Upper lobe of left lung (tissue), 6 donors: ENCODE results near the gene IGF2BP3. TPM values are rescaled to one million over a fixed set of nuclear protein-coding genes. Genes with fewer than 3 reads are reported as not detected.

Experiments used
- ATAC-seq, 2 donors: fragments of 200-7000 bp; cut with Tn5 transposase; one replicate each; pipeline ENCODE4 v1.9.1; 2022; ENCODE audit warnings: mild to moderate bottlenecking in 2 of 2, moderate library complexity in 2 of 2; ENCODE audit not compliant: low FRiP score in 2 of 2
- DNase-seq, 2 donors: peaks; one replicate each; pipeline ENCODE4 v3.0.0-alpha.2; 2019 to 2020
- H3K27ac ChIP-seq, 4 donors: fragments of 200-600 bp; sonication (generic); one replicate each; pipeline ENCODE4 v1.5.1; 2016 to 2019
- H3K27me3 ChIP-seq, 4 donors: fragments of 200-600 bp; sonication (generic); one replicate each; pipeline ENCODE4 v1.5.1; 2017 to 2019
- H3K36me3 ChIP-seq, 4 donors: fragments of 200-600 bp; sonication (generic); one replicate each; pipeline ENCODE4 v1.5.1; 2016 to 2019
- H3K4me1 ChIP-seq, 4 donors: fragments of 200-600 bp; sonication (generic); one replicate each; pipeline ENCODE4 v1.5.1; 2018 to 2019
- H3K4me3 ChIP-seq, 4 donors: fragments of 200-600 bp; sonication (generic); one replicate each; pipeline ENCODE4 v1.5.1; 2017 to 2019; ENCODE audit warnings: mild to moderate bottlenecking in 2 of 4, moderate library complexity in 1 of 4
- H3K9me3 ChIP-seq, 4 donors: fragments of 200-600 bp; sonication (generic); one replicate each; pipeline ENCODE4 v1.5.1; 2018 to 2019
- EP300 ChIP-seq, 4 donors: sonication (generic); formaldehyde crosslinking; IDR thresholded peaks; one replicate each; pipeline ENCODE4 v1.5.1; 2017; ENCODE audit warnings: antibody characterized with exemption in 4 of 4, control low read depth in 2 of 4
- POLR2A ChIP-seq, 4 donors: fragments of 450-650 bp; IDR thresholded peaks; one replicate each; pipeline ENCODE4 v1.5.1; 2016 to 2017; ENCODE audit warnings: antibody characterized with exemption in 4 of 4, mild to moderate bottlenecking in 2 of 4
- POLR2AphosphoS5 ChIP-seq, 2 donors: sonication (generic); formaldehyde crosslinking; IDR thresholded peaks; one replicate each; pipeline ENCODE4 v1.5.1; 2017; ENCODE audit warnings: antibody characterized with exemption in 2 of 2
- WGBS, 2 donors: methylation state at CpG; one replicate each; pipeline ENCODE4 v1.1.5; 2017 to 2018; 5-methylcytosine and 5-hydroxymethylcytosine counted together
- total RNA-seq, 6 donors: library from RNA; depleted of rRNA in 4 of 6; stranded (reverse); fragments of >200 nt in 4 of 6; gene quantifications; one replicate each; pipeline versions ENCODE4 v1.1.0 to v1.2.1, GENCODE V29; 2016 to 2021
- TF ChIP-seq, protein P1 (sequence below), 6 experiments: fragments of 450-650 bp in 4 of 6; fragments of 200-600 bp in 2 of 6; sonication (generic) in 2 of 6; IDR thresholded peaks; one replicate each; pipeline ENCODE4 v1.5.1; 2016 to 2019; ENCODE audit warnings: antibody characterized with exemption in 6 of 6
- donor health status: DM: no; HTN: no; CAD: no; lungs with moderate emphysema.
- donor health status: DM: no; HTN: yes; CAD: no; lungs with severe emphysema.

Gene IGF2BP3
- total RNA-seq, 6 donors from 2014 or later = 0.91 to 1.5 (median 1.1) TPM; not detected in 2

GRCh38 chr7:23356726-23357125 lies 113.6 kb downstream of the IGF2BP3 start:
- Histone ChIP-seq H3K4me3 (no peak overlapping the region), H3K27me3 (no peaks in the 10 kb centered on the region), H3K36me3 (no peaks in the 10 kb centered on the region), H3K27ac (no peak overlapping the region), H3K4me1 (peaks cover 0 to 10% (median 6%) of the 10 kb centered on the region in 4 donors), H3K9me3 (no peaks in the 10 kb centered on the region)
- no peak for DNase-seq
- TF ChIP-seq EP300 (IDR thresholded peaks at IDR 0.05) (no peak), POLR2A (IDR thresholded peaks at IDR 0.05) (no peak), POLR2AphosphoS5 (IDR thresholded peaks at IDR 0.05) (no peak)
- TF ChIP-seq, protein P1, sequence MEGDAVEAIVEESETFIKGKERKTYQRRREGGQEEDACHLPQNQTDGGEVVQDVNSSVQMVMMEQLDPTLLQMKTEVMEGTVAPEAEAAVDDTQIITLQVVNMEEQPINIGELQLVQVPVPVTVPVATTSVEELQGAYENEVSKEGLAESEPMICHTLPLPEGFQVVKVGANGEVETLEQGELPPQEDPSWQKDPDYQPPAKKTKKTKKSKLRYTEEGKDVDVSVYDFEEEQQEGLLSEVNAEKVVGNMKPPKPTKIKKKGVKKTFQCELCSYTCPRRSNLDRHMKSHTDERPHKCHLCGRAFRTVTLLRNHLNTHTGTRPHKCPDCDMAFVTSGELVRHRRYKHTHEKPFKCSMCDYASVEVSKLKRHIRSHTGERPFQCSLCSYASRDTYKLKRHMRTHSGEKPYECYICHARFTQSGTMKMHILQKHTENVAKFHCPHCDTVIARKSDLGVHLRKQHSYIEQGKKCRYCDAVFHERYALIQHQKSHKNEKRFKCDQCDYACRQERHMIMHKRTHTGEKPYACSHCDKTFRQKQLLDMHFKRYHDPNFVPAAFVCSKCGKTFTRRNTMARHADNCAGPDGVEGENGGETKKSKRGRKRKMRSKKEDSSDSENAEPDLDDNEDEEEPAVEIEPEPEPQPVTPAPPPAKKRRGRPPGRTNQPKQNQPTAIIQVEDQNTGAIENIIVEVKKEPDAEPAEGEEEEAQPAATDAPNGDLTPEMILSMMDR (IDR thresholded peaks at IDR 0.05) = no peak
- WGBS, 2 donors = 48 to 61% methylated on average over 3 of the region's 3 CpGs
- ATAC-seq = no peak

- DNase-seq (no peak), ATAC-seq (no peak)
- Histone ChIP-seq H3K4me1 (peaks cover 0 to 10% (median 6%) of the 10 kb centered on the region in 4 donors), H3K27me3 (no peaks in the 10 kb centered on the region), H3K4me3 (no peak overlapping the region), H3K36me3 (no peaks in the 10 kb centered on the region), H3K9me3 (no peaks in the 10 kb centered on the region), H3K27ac (no peak overlapping the region)
- 82 to 98% methylated on average over 2 to 3 of the region's 3 CpGs for WGBS, 2 donors
- no peak for TF ChIP-seq EP300 (IDR thresholded peaks at IDR 0.05)
- TF ChIP-seq, protein P1 (IDR thresholded peaks at IDR 0.05) = no peak
- TF ChIP-seq POLR2A (IDR thresholded peaks at IDR 0.05) = no peak
- no peak for TF ChIP-seq POLR2AphosphoS5 (IDR thresholded peaks at IDR 0.05)
Observed at GRCh38 chr7:23356168-23356567, 114.1 kb downstream of the IGF2BP3 start.

- Histone ChIP-seq H3K9me3 (no peaks in the 10 kb centered on the region), H3K36me3 (no peaks in the 10 kb centered on the region), H3K27ac (no peak overlapping the region), H3K27me3 (no peaks in the 10 kb centered on the region), H3K4me1 (peaks cover 0 to 10% (median 8%) of the 10 kb centered on the region in 4 donors), H3K4me3 (no peak overlapping the region)
- WGBS, 2 donors = 85 to 86% methylated on average over 5 of the region's 5 CpGs
- DNase-seq (no peak), ATAC-seq (no peak)
- TF ChIP-seq, protein P1 (IDR thresholded peaks at IDR 0.05) = no peak
- TF ChIP-seq POLR2AphosphoS5 (IDR thresholded peaks at IDR 0.05) = no peak
- TF ChIP-seq POLR2A (IDR thresholded peaks at IDR 0.05) = no peak
- no peak for TF ChIP-seq EP300 (IDR thresholded peaks at IDR 0.05)
Observed at GRCh38 chr7:23353172-23353571, 117.1 kb downstream of the IGF2BP3 start.

- TF ChIP-seq, protein P1 (IDR thresholded peaks at IDR 0.05) = no peak
- no peak for TF ChIP-seq POLR2AphosphoS5 (IDR thresholded peaks at IDR 0.05)
- no peak for TF ChIP-seq EP300 (IDR thresholded peaks at IDR 0.05)
- Histone ChIP-seq H3K27me3 (no peaks in the 10 kb centered on the region), H3K4me3 (no peak overlapping the region), H3K27ac (no peak overlapping the region), H3K9me3 (no peaks in the 10 kb centered on the region), H3K36me3 (no peaks in the 10 kb centered on the region), H3K4me1 (peaks cover 0 to 10% (median 3%) of the 10 kb centered on the region in 4 donors)
- DNase-seq (no peak), ATAC-seq (no peak)
- 98 to 100% methylated on average over 2 of the region's 2 CpGs for WGBS, 2 donors
Observed at GRCh38 chr7:23350466-23350865, 119.8 kb downstream of the IGF2BP3 start.

- no peak for DNase-seq
- no peaks in the 10 kb centered on the region for H3K9me3 ChIP-seq
- 66 to 68% methylated on average over 7 of the region's 7 CpGs for WGBS, 2 donors
- H3K4me1 ChIP-seq = peaks cover 0 to 10% (median 3%) of the 10 kb centered on the region in 4 donors
- no peak overlapping the region for H3K27ac ChIP-seq
- no peak for ATAC-seq
- no peaks in the 10 kb centered on the region for H3K27me3 ChIP-seq
- no peaks in the 10 kb centered on the region for H3K36me3 ChIP-seq
- H3K4me3 ChIP-seq = no peak overlapping the region
- TF ChIP-seq POLR2A (IDR thresholded peaks at IDR 0.05) (no peak), POLR2AphosphoS5 (IDR thresholded peaks at IDR 0.05) (no peak), EP300 (IDR thresholded peaks at IDR 0.05) (no peak)
- TF ChIP-seq, protein P1 (IDR thresholded peaks at IDR 0.05) = no peak
Observed at GRCh38 chr7:23349484-23350157, 120.7 kb downstream of the IGF2BP3 start.
